ENCODE data around the gene TTC21B. TPM values are rescaled to one million over a fixed set of nuclear protein-coding genes. Genes with fewer than 3 reads are reported as not detected.

TTC21B gene
- total RNA-seq, 1 experiment from 2014 or later = 37.3 TPM

GRCh38 chr2:165843351-165843750, 110.2 kb downstream of the TTC21B start:
- DNase-seq (ENCODE audit: extremely low read depth, low read depth) = no peak

GRCh38 chr2:165840333-165840958, 113.1 kb downstream of the TTC21B start:
- DNase-seq (ENCODE audit: extremely low read depth, low read depth) = no peak

GRCh38 chr2:165839610-165840009, 114.0 kb downstream of the TTC21B start:
- no peak for DNase-seq (ENCODE audit: extremely low read depth, low read depth)

GRCh38 chr2:165837122-165837521, 116.5 kb downstream of the TTC21B start:
- no peak for DNase-seq (ENCODE audit: extremely low read depth, low read depth)

- no peak for DNase-seq (ENCODE audit: extremely low read depth, low read depth)
These were observed 118.2 kb downstream of the TTC21B start for GRCh38 chr2:165835363-165835762.

- no peak for DNase-seq (ENCODE audit: extremely low read depth, low read depth)
These were observed 120.4 kb downstream of the TTC21B start for GRCh38 chr2:165833156-165833555.

- no peak for DNase-seq (ENCODE audit: extremely low read depth, low read depth)
These were observed 125.7 kb downstream of the TTC21B start for GRCh38 chr2:165827921-165828276.

- no peak for DNase-seq (ENCODE audit: extremely low read depth, low read depth)
These were observed 126.3 kb downstream of the TTC21B start for GRCh38 chr2:165827016-165827920.

- DNase-seq (ENCODE audit: extremely low read depth, low read depth) = no peak
These were observed 128.5 kb downstream of the TTC21B start for GRCh38 chr2:165825041-165825440.

Other genes with a start within 250 kb of the TTC21B start
- 0.92 and 1.1 TPM in 2 replicates for gene GALNT3, start 159.5 kb downstream of the TTC21B start, total RNA-seq (2014; rRNA removed; shearing (Covaris generic))
- 0.05 TPM in 1 of 2 replicates, not detected in the other for gene SCN1A, start 174.2 kb upstream of the TTC21B start, total RNA-seq (2014; rRNA removed; shearing (Covaris generic))